ENCODE results near the gene FAM83G.

DNA sequence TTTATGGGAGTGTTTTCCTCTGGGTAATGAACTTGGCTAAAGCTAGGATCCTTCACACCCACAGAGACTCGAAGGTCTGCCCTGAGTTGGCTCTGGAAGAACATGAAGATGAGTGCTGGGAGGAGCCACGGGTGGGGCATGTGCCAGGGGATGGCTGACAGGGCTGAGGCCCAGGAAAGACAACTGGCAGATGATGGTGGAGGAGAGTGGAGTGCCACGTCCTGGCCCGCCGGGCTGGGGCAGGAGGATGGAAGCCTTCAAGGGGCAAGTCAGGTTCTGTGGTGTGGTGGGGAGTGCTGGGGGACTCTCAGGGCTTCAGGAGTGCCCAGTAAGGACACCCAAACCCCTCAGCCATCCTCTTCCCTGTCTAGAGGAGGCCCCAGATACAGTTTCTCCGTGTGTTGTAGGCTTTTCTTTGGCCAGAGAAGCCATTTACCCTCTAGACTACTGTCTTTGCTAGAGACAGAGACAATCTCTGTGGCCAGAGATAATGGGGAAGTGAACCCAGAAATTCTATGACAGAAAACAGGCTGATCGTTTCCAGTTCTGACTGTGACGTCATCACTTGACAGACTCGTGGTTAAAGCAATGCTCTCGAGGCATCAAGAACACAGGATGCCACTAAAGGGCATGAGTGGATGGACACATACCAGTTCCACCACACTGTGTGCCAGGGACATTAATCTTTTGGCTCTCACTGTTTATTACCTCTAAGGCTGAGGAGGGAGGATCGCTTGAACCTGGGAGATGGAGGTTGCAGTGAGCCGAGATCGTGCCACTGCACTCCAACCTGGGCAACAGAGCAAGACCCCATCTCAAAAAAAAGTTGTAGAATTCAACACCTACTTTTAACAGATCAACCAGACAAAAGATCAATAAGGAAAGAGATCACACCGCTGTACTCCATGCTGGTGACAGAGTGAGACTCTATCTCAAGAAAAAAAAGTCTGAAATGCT is 71.2 kb downstream of the FAM83G start:
- TF ChIP-seq CTCF (IDR thresholded peaks at IDR 0.05) (no peak), POLR2A (IDR thresholded peaks at IDR 0.05) (no peak)
